HK-2 (cell line): ENCODE results near the gene FGD2.

Experiments
- DNase-seq: peaks from one replicate; pipeline ENCODE4 v3.0.0-alpha.2; 2018; ENCODE audit not compliant: unreplicated experiment

Gene FGD2, protein sequence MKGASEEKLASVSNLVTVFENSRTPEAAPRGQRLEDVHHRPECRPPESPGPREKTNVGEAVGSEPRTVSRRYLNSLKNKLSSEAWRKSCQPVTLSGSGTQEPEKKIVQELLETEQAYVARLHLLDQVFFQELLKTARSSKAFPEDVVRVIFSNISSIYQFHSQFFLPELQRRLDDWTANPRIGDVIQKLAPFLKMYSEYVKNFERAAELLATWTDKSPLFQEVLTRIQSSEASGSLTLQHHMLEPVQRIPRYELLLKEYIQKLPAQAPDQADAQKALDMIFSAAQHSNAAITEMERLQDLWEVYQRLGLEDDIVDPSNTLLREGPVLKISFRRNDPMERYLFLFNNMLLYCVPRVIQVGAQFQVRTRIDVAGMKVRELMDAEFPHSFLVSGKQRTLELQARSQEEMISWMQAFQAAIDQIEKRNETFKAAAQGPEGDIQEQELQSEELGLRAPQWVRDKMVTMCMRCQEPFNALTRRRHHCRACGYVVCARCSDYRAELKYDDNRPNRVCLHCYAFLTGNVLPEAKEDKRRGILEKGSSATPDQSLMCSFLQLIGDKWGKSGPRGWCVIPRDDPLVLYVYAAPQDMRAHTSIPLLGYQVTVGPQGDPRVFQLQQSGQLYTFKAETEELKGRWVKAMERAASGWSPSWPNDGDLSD

DNA sequence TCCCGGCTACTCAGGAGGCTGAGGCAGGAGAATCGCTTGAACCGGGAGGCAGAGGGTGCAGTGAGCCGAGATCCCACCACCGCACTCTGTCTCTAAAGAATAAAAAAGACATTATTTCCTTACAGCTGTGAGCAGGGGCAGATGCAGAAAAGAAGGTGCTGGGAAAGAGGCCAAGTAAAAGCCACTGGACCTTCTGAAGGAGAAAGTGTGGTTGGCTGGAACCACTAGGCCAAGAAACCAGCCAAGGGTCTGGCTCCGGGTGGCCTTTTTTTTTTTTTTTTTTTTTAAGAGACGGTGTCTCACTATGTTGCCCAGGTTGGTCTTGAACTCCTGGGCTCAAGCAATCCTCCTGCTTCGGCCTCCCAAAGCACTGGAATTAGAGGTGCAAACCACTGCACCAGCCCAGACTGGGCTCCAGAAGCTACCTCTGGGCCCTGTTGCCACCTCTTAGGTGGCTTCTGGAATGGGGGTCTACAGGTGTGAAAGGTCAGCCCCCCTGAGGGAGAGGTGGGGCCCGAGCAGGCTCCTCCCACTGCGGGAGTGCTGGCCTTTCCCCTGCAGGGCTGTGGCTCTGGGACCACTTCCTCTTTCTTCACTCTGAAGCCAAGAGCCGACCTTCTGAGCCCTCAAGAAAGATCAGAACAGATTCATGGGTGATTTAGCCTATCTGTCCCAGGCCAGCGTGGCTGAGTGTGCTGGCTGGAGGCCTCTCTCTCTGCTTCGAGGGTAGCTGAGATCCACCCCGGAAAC lies at the start of gene FGD2:
TSS of gene FGD2 (plus strand) at position 595 of the 750 bp plus-strand sequence. CDS start 163 bp downstream, outside the sequence.
- no peak for DNase-seq

DNA sequence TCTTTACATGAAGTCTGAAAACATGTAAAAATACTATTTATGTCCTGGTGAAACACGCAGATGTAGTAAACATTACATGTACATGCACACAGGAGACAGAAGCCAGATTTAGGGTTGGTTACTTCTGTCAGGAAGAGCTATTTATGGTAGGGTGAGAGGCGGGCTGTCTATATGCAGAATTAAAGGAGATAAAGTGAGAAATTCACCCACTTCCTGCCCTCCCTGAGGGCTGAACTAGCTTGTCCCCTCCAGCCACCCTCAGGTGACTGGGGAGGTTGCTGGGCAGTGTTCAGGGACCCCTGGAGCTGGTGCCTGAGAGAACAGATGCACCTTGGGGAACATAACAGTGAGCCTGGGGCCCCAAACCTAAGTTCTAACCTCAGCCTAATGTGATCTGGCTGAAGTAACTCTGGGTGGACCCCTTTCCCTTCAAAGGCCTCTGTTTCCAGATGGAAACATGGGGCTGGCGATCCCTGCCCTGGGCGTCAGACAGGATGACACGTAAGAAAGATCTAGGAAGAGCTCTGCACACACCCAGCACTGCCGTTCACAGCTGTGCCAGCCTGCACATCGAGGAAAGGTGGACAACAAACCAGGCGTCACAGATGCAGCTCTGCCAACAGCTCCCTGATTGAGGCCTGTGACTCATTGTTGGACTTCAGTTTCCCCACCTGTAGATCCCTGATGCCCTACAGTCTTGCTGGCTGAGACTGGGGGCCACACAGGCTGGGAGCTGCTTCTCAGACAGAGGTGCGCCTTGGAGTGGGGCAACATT lies 49.6 kb upstream of the FGD2 start:
- DNase-seq: no peak

DNA sequence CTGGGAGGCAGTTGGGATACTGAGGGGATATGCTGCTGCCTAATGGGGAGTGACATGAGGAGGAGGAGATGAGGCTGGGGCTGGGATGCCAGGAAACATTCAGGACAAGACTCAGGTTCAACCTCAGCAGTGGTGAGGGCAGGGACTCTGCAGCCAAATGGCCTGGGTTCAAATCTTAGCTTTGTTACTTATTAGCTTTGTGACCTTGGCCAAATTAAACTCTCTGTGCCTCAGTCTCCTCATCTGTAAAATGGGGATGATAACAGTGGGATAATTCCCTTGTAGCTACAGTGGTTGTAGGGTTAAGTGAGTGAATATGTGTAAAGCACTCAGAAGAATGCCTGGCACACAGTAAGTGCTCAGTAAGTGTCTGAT lies 49.0 kb upstream of the FGD2 start:
- no peak for DNase-seq

DNA sequence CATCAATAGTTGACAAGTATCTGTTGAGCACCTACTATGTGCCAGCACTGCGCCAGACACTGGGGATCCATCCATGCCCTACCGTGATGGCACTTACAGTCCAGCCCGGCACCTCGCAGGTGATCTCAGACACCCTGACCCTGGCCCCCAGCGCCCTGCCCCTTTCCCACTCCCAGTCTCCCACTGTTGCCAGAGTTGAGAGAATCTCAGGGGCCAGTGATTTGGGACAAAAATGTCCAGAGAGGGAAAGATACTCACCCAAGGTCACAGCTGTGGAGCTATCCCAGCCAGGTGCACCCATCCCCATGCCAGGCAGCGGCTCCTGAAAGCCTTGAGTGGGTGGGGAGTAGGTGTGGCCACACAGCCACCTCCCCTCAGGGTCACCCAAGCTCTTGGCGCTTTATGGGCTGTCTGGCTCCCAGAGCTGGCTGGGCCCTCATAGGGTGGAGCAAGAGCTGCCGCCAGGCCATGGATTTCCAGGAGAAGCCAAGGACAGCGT lies 47.6 kb upstream of the FGD2 start:
- DNase-seq: no peak

DNA sequence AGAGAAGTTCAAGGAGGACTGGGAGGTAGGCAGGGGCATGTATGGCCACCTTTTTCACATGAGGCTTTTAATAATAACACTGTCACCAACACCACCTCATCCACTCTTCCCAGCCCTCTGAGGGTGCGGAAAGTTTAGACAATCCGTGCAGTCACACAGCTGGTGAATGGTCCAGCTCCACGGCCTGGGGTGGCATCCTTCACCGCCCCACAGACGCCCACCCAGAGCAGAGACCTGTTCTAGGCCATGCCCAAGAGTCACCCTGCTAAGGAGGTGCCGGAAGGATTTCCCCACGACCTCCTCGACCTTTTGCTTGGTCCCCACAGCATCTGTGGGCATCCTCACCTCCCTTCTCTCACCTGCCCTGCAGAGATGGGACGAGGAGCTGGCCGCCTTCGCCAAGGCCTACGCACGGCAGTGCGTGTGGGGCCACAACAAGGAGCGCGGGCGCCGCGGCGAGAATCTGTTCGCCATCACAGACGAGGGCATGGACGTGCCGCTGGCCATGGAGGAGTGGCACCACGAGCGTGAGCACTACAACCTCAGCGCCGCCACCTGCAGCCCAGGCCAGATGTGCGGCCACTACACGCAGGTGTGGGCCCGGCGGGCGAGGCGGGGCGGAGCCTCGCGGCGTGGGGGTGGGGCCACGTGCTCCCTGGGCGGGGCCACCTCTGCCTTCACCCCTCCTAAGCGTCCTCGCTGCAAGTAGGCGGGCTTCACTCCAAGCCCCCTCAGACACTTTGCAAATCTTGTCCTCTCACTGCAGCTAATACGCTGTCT lies 46.5 kb upstream of the FGD2 start:
- DNase-seq: no peak

- no peak for DNase-seq
Measured at GRCh38 chr6:36959555-36960250, 45.8 kb upstream of the FGD2 start.

- DNase-seq: no peak
Measured at GRCh38 chr6:36961441-36962435, 43.7 kb upstream of the FGD2 start.

DNA sequence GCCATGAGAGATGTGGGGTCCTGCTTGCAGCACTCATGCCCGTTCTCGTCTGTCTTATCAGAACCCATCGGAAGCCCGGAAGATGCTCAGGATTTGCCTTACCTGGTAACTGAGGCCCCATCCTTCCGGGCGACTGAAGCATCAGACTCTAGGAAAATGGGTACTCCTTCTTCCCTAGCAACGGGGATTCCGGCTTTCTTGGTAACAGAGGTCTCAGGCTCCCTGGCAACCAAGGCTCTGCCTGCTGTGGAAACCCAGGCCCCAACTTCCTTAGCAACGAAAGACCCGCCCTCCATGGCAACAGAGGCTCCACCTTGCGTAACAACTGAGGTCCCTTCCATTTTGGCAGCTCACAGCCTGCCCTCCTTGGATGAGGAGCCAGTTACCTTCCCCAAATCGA lies 42.6 kb upstream of the FGD2 start:
- no peak for DNase-seq

DNA sequence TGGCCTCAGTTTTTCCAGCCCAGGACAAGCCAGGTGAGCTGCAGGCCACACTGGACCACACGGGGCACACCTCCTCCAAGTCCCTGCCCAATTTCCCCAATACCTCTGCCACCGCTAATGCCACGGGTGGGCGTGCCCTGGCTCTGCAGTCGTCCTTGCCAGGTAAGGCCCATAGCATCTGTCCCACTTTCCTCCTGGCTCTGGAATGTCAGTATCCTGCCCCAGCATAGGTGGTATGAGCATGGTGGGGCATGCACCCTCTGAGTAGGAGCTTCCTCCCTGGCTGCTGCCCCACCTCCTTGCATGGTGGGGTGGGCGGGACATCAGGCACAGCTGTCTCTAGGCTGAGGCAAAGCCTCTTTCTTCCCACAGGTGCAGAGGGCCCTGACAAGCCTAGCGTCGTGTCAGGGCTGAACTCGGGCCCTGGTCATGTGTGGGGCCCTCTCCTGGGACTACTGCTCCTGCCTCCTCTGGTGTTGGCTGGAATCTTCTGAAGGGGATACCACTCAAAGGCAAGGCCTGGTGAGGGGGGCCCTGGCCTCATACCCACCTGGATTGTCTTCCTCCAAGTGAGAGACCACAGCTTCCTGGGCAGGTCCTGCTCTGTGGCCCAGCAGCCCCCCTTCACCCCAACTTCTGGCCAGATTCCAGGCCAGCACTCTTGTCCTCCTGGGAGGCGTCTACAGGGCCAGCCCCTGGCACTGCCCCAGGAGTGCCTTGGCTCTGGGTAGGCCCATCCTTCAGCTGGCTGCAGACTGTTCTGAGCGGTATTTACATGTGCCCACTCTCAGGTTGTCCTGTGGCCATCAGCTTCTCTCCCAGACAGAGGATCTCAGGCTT lies 41.8 kb upstream of the FGD2 start:
- no peak for DNase-seq

DNA sequence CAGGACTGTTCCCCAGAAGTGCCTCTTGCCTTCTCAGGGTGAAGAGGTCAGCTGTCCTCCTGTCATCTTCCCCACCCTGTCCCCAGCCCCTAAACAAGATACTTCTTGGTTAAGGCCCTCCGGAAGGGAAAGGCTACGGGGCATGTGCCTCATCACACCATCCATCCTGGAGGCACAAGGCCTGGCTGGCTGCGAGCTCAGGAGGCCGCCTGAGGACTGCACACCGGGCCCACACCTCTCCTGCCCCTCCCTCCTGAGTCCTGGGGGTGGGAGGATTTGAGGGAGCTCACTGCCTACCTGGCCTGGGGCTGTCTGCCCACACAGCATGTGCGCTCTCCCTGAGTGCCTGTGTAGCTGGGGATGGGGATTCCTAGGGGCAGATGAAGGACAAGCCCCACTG lies 41.1 kb upstream of the FGD2 start:
- no peak for DNase-seq

- no peak for DNase-seq
Measured at GRCh38 chr6:36964908-36965307, 40.5 kb upstream of the FGD2 start.

DNA sequence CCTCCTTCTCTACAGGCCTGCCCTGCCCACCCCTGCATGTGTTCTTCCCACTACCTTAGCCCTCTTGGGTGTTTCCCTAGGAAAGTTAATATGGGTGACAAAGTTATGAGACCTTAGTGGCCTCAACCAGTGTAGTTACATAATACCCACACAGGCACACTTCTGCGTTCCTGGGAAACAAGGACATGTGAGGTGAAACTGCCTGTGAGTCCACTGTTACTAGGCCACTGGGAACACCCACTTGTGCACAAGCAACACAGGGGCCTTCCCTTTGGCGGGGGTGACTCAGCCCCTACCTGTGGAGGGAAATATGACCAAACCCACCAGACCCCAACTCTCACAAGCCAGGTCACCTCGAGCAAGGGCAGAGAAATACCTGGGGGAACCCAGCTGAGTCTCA lies 38.2 kb upstream of the FGD2 start:
- DNase-seq: no peak

- no peak for DNase-seq
Measured at GRCh38 chr6:36967757-36968156, 37.7 kb upstream of the FGD2 start.

DNA sequence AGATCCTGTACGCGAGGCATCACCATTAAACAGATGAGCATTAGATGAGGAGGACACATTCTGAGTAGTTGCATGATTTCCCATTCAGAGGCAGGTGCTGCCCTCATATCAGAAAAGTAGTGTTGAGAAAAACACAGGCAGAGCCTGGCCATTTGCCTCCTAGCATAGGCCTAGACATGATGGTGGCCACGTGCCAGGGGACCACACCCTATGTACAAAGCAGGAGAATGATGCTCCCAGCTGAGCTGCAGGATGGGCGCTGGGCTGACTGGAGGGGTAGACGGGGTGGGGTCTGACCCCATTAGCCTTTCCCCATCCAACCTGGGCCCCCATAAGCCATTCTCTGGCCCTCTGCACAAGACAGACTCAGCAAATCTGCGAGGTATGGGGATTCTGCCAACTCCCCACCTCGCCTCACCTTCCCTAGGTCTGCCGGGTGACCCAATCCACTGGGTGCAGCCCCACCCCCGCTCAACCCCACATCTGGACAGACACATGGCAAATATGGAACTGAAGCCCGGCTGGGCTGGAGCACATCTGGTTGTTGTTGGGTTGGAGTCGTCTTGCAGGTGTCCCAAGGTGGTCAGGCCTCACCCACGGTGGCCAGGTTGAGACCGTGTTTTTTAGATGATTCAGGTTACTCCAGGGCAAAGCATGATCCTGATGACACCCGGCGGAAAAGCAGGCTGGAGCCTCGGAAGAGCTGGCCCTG lies 37.0 kb upstream of the FGD2 start:
- no peak for DNase-seq

DNA sequence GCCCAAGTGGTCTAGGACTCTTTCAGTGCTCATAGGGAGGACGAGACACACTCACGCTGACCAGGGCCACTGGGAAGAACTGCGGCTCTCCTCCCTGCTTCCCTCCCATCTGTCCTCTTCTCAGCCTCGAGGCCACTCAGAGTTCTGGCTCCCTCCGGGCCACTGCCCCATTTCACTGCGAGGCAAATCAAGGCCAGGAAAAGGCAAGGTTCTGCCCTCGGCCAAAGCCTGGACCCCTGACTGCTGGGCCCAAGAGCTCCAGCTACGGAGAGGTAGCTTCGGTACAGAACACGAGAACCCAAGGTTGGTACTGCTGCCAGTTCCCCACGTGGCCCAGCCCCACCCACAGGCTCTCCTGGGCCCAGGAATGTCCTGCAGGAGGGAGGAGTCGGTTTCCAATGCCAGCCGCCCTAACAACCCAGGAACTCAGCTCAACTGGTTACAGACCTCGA lies 36.2 kb upstream of the FGD2 start:
- no peak for DNase-seq

GRCh38 chr6:36969988-36970891 lies 35.2 kb upstream of the FGD2 start:
- no peak for DNase-seq
